ENCODE data around the gene PRDM2.

DNA sequence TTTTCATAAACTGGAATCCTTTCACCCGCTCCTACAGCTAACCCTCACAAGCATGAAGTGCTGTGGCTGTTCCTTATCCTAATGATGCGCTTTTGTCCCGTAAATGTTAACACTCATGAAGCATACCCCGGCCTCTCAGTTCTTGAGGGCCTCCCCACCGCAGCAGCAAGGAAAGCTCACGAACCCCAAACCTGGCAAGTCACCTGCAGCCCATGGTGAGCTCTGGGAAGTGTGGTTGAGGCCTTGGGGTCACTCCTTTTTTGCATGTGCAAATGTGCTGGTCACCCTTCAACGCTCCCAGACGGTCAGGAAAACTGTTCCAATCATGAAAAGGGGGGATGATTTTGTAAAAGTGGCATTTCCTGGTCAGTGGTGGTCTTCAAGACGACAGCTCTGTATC, 124.6 kb downstream of the PRDM2 start:
- TF ChIP-seq EZH2phosphoT487 (IDR thresholded peaks at IDR 0.05; ENCODE audit: insufficient read depth, low read depth): no peak
- no peak for TF ChIP-seq EZH2 (IDR thresholded peaks at IDR 0.05; ENCODE audit: insufficient read depth, poor library complexity, severe bottlenecking)
